ENCODE data around the gene PAK6. TPM values are rescaled to one million over a fixed set of nuclear protein-coding genes. Genes with fewer than 3 reads are reported as not detected.

Gene PAK6
- total RNA-seq, 1 donor from 2014 or later, result 0.40 TPM

DNA sequence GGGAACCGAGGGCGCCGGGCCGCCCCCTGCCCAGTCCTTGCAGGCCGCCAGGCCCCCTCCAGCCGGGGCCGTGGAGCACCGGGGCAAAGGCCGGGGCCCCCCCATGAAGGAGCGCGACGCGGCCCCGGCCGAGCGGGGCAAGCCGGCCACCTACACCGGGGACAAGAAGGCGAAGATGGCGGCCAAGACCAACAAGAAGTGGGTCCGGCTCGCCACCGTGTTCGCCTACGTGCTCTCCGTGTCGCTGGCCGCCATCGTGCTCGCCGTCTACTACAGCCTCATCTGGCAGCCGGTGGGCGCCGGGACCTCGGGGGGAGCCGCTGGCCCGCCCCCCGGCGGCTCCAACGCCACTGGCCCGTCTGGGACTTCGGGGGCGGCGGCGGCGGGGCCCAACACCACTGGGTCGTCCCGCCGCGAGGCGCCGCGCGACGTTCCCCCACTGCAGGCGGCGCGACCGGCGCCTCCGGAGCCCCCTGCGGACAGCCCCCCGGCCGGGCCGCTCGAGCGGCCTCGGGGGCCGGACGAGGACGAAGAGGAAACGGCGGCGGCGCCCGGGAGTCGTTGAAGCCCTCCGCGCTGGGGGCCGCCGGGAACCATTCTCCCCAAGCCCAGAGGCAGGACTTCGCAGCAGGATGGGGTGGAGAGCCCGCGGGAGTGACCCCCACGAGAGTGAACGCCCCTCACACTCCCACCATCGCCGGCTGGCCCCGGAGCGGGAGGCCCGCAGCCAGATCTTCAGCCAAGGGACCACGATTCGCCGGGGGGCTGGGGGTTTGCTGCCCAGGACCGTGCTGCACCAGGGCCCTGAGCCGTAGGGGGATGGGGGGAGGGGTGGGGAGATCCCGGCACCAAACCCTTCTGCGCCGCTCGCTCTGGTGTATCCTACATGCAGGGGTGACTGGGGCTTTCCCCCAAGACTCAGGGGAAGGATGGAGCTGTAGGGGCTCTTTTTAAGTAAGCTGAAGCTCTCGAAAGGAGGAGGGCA, 85.4 kb downstream of the PAK6 start:
- intact Hi-C loops (cut with micrococcal nuclease), result loop anchor here (1.0 to 5.0 kb wide), 8 partner anchors 9 to 542 kb away; partner anchors contain the start of genes BMF, BUB1B, DISP2 and EIF2AK4
- Mint-ChIP-seq H3K4me1 (peaks cover 29% of the 10 kb centered on the region), H3K36me3 (ENCODE audit: low read depth) (no peaks in the 10 kb centered on the region), H3K27me3 (no peaks in the 10 kb centered on the region), H3K9me3 (no peaks in the 10 kb centered on the region), H3K27ac (no peak overlapping the region), H3K4me3 (peak overlapping the region; percentile 80)
- ChIA-PET POLR2A (interaction anchor here (0.8 to 2.3 kb wide), 8 partner anchors 10 to 116 kb away, joined by 3 to 34 read pairs (median 5); partner anchors contain the start of genes BAHD1, IVD and PLCB2), CTCF (interaction anchor here (1.0 to 20.0 kb wide), 7 partner anchors 13 to 45 kb away, joined by 4 to 310 read pairs (median 36); partner anchors contain the start of genes CCDC9B and PLCB2)
- ATAC-seq (ENCODE audit: low read depth), result peak; percentile 6
- peak; percentile 38 for DNase-seq
- TF ChIP-seq, protein P1, sequence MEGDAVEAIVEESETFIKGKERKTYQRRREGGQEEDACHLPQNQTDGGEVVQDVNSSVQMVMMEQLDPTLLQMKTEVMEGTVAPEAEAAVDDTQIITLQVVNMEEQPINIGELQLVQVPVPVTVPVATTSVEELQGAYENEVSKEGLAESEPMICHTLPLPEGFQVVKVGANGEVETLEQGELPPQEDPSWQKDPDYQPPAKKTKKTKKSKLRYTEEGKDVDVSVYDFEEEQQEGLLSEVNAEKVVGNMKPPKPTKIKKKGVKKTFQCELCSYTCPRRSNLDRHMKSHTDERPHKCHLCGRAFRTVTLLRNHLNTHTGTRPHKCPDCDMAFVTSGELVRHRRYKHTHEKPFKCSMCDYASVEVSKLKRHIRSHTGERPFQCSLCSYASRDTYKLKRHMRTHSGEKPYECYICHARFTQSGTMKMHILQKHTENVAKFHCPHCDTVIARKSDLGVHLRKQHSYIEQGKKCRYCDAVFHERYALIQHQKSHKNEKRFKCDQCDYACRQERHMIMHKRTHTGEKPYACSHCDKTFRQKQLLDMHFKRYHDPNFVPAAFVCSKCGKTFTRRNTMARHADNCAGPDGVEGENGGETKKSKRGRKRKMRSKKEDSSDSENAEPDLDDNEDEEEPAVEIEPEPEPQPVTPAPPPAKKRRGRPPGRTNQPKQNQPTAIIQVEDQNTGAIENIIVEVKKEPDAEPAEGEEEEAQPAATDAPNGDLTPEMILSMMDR (IDR thresholded peaks at IDR 0.05), result no peak

DNA sequence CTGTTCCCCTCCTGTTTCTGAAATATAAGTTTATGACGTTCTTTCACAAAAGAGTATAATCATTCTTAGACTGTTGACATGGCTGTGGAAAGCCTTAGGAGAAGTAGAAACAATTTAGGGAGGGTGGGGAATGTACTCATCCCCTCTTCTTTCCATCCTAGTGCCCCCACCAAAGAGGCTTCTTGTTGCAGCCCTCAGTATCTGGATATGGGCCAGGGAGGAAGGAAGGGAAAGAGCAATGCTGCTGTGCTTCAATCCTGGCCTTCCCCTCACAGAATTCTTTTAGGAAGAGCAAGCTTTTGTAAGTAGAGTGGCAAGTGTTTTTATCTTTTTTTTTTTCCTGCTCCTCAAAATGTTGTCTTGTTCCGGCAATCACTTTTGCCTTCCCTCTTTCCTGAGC, 86.3 kb downstream of the PAK6 start:
- Mint-ChIP-seq H3K36me3 (ENCODE audit: low read depth) (no peaks in the 10 kb centered on the region), H3K4me3 (peak overlapping the region; percentile 80), H3K27ac (no peak overlapping the region), H3K4me1 (peaks cover 29% of the 10 kb centered on the region), H3K9me3 (no peaks in the 10 kb centered on the region), H3K27me3 (no peaks in the 10 kb centered on the region)
- ATAC-seq (ENCODE audit: low read depth), result no peak
- DNase-seq, result no peak
- intact Hi-C loops (cut with micrococcal nuclease), result no loop called here
- TF ChIP-seq, protein P1 (IDR thresholded peaks at IDR 0.05), result no peak
- ChIA-PET POLR2A (interaction anchor here (0.8 to 2.2 kb wide), 5 partner anchors 9 to 115 kb away, joined by 3 to 22 read pairs (median 5); partner anchors contain the start of genes BAHD1, IVD and PLCB2), CTCF (interaction anchor here (1.0 to 8.6 kb wide), 5 partner anchors 9 to 46 kb away, joined by 4 to 61 read pairs (median 22); partner anchors contain the start of genes CCDC9B and PLCB2)

DNA sequence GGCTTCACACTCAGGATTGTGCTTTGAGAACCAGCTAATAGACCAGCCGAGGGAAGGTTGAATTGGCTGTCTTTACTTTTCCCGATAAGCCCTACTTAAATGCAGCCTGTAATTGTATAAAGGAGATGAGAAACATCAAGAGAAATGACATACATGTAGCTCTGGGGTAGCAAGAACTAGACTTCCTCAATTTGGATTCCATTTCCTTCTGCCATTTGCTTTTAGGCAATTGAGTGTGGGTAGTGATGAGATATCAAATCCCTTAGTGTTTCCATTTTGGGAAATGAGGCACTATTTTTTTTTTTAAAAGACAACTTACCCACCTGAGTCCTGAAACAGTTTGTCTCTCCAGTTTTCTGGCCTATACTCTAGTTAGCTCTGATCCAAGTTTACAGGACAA, 86.8 kb downstream of the PAK6 start:
- DNase-seq (no peak), ATAC-seq (ENCODE audit: low read depth) (no peak)
- intact Hi-C loops (cut with micrococcal nuclease), result no loop called here
- H3K27ac Mint-ChIP-seq, result no peak overlapping the region
- H3K4me3 Mint-ChIP-seq, result peak overlapping the region; percentile 80
- peaks cover 27% of the 10 kb centered on the region for H3K4me1 Mint-ChIP-seq
- no peaks in the 10 kb centered on the region for H3K36me3 Mint-ChIP-seq (ENCODE audit: low read depth)
- TF ChIP-seq, protein P1 (IDR thresholded peaks at IDR 0.05), result no peak
- no peaks in the 10 kb centered on the region for H3K9me3 Mint-ChIP-seq
- H3K27me3 Mint-ChIP-seq, result no peaks in the 10 kb centered on the region
- POLR2A ChIA-PET, result interaction anchor here (0.7 to 2.2 kb wide), 3 partner anchors 9 to 17 kb away, joined by 4 to 22 read pairs (median 5); partner anchors contain the start of gene PLCB2
- CTCF ChIA-PET, result interaction anchor here (1.3 to 8.6 kb wide), 4 partner anchors 8 to 46 kb away, joined by 5 to 61 read pairs (median 29); partner anchors contain the start of gene PLCB2

Other genes with a start within 250 kb of the PAK6 start
- gene SRP14, start 199.9 kb upstream of the PAK6 start, total RNA-seq, result 183 and 217 TPM in 2 replicates
- 353 and 376 TPM in 2 replicates for gene BMF, start 130.2 kb upstream of the PAK6 start, total RNA-seq
- gene BUB1B, start 78.0 kb upstream of the PAK6 start, total RNA-seq, result 3.9 and 4.2 TPM in 2 replicates
- 0.32 TPM in 1 of 2 replicates, not detected in the other for gene ANKRD63, start 44.0 kb downstream of the PAK6 start, total RNA-seq
- 109 and 126 TPM in 2 replicates for gene PLCB2, start 68.9 kb downstream of the PAK6 start, total RNA-seq
- gene INAFM2, start 84.6 kb downstream of the PAK6 start, total RNA-seq, result 9.5 TPM in 2 replicates
- 0.91 and 2.1 TPM in 2 replicates for gene CCDC9B, start 101.9 kb downstream of the PAK6 start, total RNA-seq
- not detected in 2 replicates for gene PHGR1, start 112.0 kb downstream of the PAK6 start, total RNA-seq
- 0.38 and 0.39 TPM in 2 replicates for gene DISP2, start 119.2 kb downstream of the PAK6 start, total RNA-seq
- gene KNSTRN, start 143.7 kb downstream of the PAK6 start, total RNA-seq, result 11.5 and 13.4 TPM in 2 replicates
- gene IVD, start 166.7 kb downstream of the PAK6 start, total RNA-seq, result 63.5 and 76.7 TPM in 2 replicates
- gene BAHD1, start 201.9 kb downstream of the PAK6 start, total RNA-seq, result 27.5 and 28.4 TPM in 2 replicates
- gene CHST14, start 231.9 kb downstream of the PAK6 start, total RNA-seq, result 10.1 and 10.2 TPM in 2 replicates

Data from activated B cell treated with CpG ODN at 0.5 μM for 24 hours (primary cell).